NT2/D1 (cell line): ENCODE results near the gene GTF2B.

Experiments used
- SUZ12 ChIP-seq: IDR thresholded peaks from 2 replicates; pipeline ENCODE4 v1.6.1; 2011; ENCODE audit not compliant: insufficient read length, insufficient read depth; ENCODE audit errors: extremely low read depth
- YY1 ChIP-seq: IDR thresholded peaks from 2 replicates; pipeline ENCODE4 v1.6.1; 2011; ENCODE audit not compliant: insufficient read length, insufficient read depth

DNA sequence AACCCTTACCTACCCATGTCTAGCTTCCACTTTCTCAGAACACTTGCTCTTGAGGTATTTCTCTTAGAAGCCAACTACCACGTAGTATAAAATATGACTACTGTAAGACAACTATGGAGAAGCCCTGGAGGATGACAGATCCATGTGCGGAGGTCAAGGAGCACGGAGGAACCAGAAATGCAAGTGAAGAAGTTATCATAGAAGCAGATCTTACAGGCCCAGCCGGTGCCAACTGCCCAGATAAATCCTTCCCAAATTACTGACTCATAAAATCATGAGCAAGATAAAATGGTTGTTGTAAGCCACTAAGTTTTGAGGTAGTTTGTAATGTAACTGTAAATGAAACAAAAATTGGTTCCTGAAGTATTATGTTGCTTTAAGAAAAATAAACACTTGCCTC, 12.6 kb downstream of the GTF2B start:
- TF ChIP-seq YY1: no peak
- no peak for TF ChIP-seq SUZ12
